Glutamatergic neuron (in vitro differentiated cells): ENCODE data around the gene HOMER3. TPM values are rescaled to one million over a fixed set of nuclear protein-coding genes. Genes with fewer than 3 reads are reported as not detected.
"Not testable (repeated sequence)": the region's sequence is repeated elsewhere in the genome, so short reads cannot be mapped to it uniquely, and the experiment has no call there.

Experiments
- DNase-seq: peaks from one replicate; pipeline ENCODE4 v3.0.0; 2022
- H3K27ac Mint-ChIP-seq: one replicate; pipeline ENCODE4 v1.8.0; 2020; ENCODE audit warnings: mild to moderate bottlenecking, mixed read lengths, inconsistent platforms; ENCODE audit not compliant: unreplicated experiment
- H3K27me3 Mint-ChIP-seq: one replicate; pipeline ENCODE4 v1.8.0; 2020; ENCODE audit warnings: mild to moderate bottlenecking, moderate library complexity, mixed read lengths, inconsistent platforms; ENCODE audit not compliant: unreplicated experiment
- H3K36me3 Mint-ChIP-seq: one replicate; pipeline ENCODE4 v1.8.0; 2020; ENCODE audit warnings: mild to moderate bottlenecking, mixed read lengths, inconsistent platforms; ENCODE audit not compliant: unreplicated experiment
- H3K4me1 Mint-ChIP-seq: one replicate; pipeline ENCODE4 v1.8.0; 2020; ENCODE audit warnings: mild to moderate bottlenecking, low read depth, mixed read lengths, inconsistent platforms; ENCODE audit not compliant: unreplicated experiment
- H3K4me3 Mint-ChIP-seq: one replicate; pipeline ENCODE4 v1.8.0; 2020; ENCODE audit warnings: mild to moderate bottlenecking, mixed read lengths, inconsistent platforms; ENCODE audit not compliant: unreplicated experiment
- H3K9me3 Mint-ChIP-seq: one replicate; pipeline ENCODE4 v1.8.0; 2020; ENCODE audit warnings: mild to moderate bottlenecking, moderate library complexity, mixed read lengths, inconsistent platforms; ENCODE audit not compliant: unreplicated experiment
- total RNA-seq: library from RNA; stranded (reverse); fragmentation: NEBNext Ultra II Directional; extraction: Animal tissue kit (Norgen Biotek cat#: 25700); gene quantifications from one replicate; pipeline ENCODE4 v1.2.1, GENCODE V29; 2021; ENCODE audit not compliant: unreplicated experiment
- TF ChIP-seq, protein P1 (sequence below): fragments of 200-600 bp; sonication (generic); IDR thresholded peaks from one replicate; pipeline ENCODE4 v1.5.0; 2021; ENCODE audit not compliant: partially characterized antibody, unreplicated experiment

HOMER3 gene
- total RNA-seq, 1 donor from 2014 or later, result 217 TPM

DNA sequence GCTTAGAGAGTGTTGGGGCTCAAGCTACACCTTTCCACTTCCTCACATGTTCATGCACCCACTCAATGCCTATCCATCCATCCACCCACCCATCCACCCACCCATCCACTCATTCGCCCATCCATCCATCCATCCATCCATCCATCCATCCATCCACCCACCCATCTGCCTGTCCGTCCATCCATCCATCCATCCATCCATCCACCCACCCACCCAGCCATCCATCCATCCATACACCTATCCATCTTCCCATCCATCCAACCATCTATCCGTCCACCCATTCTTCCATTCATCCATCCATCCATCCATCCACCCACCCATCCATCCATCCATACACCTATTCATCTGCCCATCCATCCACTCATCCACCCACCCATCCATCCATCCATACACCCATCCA is 13.1 kb upstream of the HOMER3 start:
- TF ChIP-seq, protein P1, sequence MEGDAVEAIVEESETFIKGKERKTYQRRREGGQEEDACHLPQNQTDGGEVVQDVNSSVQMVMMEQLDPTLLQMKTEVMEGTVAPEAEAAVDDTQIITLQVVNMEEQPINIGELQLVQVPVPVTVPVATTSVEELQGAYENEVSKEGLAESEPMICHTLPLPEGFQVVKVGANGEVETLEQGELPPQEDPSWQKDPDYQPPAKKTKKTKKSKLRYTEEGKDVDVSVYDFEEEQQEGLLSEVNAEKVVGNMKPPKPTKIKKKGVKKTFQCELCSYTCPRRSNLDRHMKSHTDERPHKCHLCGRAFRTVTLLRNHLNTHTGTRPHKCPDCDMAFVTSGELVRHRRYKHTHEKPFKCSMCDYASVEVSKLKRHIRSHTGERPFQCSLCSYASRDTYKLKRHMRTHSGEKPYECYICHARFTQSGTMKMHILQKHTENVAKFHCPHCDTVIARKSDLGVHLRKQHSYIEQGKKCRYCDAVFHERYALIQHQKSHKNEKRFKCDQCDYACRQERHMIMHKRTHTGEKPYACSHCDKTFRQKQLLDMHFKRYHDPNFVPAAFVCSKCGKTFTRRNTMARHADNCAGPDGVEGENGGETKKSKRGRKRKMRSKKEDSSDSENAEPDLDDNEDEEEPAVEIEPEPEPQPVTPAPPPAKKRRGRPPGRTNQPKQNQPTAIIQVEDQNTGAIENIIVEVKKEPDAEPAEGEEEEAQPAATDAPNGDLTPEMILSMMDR, result no peak
- no peaks in the 10 kb centered on the region for H3K4me1 Mint-ChIP-seq
- no peak for DNase-seq
- peaks cover 3% of the 10 kb centered on the region for H3K27me3 Mint-ChIP-seq
- no peak overlapping the region for H3K4me3 Mint-ChIP-seq
- H3K27ac Mint-ChIP-seq, result no peak overlapping the region
- H3K36me3 Mint-ChIP-seq, result peaks cover 4% of the 10 kb centered on the region
- peaks cover 6% of the 10 kb centered on the region for H3K9me3 Mint-ChIP-seq

GRCh38 chr19:18952364-18953003 is 11.5 kb upstream of the HOMER3 start:
- H3K36me3 Mint-ChIP-seq, H3K4me1 Mint-ChIP-seq, DNase-seq, H3K4me3 Mint-ChIP-seq, H3K27me3 Mint-ChIP-seq, H3K9me3 Mint-ChIP-seq, H3K27ac Mint-ChIP-seq: not testable (repeated sequence)

DNA sequence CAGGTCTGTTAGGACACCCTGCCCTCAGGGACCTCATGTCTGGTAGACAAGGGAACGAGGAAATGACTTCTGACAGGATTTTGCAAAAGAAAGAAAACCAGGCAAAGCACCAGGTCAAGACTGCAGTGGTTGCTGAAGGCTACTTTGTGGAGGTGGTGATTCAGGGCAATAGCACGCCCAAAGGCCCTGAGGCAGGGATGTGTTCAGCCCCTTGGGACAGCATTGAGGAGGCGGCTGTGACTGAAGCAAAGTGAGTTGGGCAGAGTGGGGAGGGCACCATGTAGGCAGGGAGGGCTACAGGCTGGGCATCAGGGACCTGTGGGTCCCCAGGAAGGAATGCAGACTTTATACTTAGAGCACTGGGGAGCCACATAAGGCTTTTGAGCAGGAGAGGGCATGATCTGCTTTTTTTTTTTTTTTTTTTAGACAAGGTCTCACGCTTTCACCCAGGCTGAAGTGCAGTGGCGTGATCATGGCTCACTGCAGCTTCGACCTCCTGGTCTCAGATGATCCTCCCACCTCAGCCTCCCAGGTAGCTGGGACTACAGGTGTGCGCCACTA is 10.8 kb upstream of the HOMER3 start:
- TF ChIP-seq, protein P1, result no peak
- peaks cover 6% of the 10 kb centered on the region for H3K9me3 Mint-ChIP-seq
- H3K27me3 Mint-ChIP-seq, result peaks cover 5% of the 10 kb centered on the region
- H3K4me1 Mint-ChIP-seq, result no peaks in the 10 kb centered on the region
- no peak for DNase-seq
- H3K4me3 Mint-ChIP-seq, result no peak overlapping the region
- no peak overlapping the region for H3K27ac Mint-ChIP-seq
- peaks cover 4% of the 10 kb centered on the region for H3K36me3 Mint-ChIP-seq

DNA sequence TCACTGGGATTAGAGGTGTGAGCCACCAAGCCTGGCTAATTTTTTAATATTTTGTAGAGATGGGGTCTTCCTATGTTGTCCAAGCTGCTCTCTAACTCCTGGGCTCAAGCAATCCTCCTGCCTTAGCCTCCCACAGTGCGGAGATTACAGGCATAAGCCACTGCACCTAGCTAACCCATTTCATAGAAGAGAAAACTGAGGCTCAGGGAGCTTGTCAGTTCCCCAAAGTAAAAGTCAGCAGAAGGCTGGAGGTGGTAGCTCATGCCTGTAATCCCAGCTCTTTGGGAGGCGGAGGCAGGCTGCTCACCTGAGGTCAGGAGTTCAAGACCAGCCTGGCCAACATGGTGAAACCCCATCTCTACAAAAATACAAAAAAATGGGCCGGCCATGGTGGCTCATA is 8.8 kb upstream of the HOMER3 start:
- Mint-ChIP-seq H3K4me1 (no peaks in the 10 kb centered on the region), H3K36me3 (peaks cover 6% of the 10 kb centered on the region), H3K27me3 (peaks cover 8% of the 10 kb centered on the region), H3K4me3 (no peak overlapping the region), H3K9me3 (peaks cover 4% of the 10 kb centered on the region), H3K27ac (no peak overlapping the region)
- DNase-seq, result no peak
- TF ChIP-seq, protein P1, result no peak

DNA sequence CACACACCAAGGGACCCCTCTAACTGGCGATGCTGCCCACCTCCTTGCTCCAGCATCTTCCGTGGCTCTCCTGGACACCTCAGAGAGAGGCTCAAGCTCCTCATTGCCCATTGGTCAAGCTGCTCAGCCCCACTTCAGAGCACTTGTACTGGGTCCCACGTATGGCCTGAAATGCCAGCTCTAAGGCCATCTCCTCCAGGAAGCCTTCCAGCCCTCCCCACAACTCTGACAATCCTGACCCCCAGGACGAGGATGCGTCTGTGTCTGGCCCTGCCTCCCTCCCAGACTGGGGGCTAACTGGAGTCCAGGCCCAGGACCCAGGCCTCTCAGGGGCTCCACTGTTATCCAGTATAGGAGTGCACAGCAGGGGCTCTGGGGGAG is 7.9 kb upstream of the HOMER3 start:
- no peaks in the 10 kb centered on the region for H3K4me1 Mint-ChIP-seq
- peaks cover 7% of the 10 kb centered on the region for H3K27me3 Mint-ChIP-seq
- H3K36me3 Mint-ChIP-seq, result peaks cover 4% of the 10 kb centered on the region
- DNase-seq, result no peak
- no peak overlapping the region for H3K27ac Mint-ChIP-seq
- H3K4me3 Mint-ChIP-seq, result no peak overlapping the region
- peaks cover 4% of the 10 kb centered on the region for H3K9me3 Mint-ChIP-seq
- TF ChIP-seq, protein P1, result no peak
